GM18519 (cell line): ENCODE results near the gene SNRNP48.

ENCODE experiments used
- ATAC-seq: cut with Tn5 transposase; IDR thresholded peaks from one replicate; pipeline ENCODE4 v1.9.1; 2021; ENCODE audit warnings: mild to moderate bottlenecking, moderate library complexity; ENCODE audit not compliant: unreplicated experiment, low FRiP score

SNRNP48 gene

GRCh38 chr6:7558781-7559180 is 31.2 kb upstream of the SNRNP48 start:
- no peak for ATAC-seq

GRCh38 chr6:7559196-7559595 is 30.8 kb upstream of the SNRNP48 start:
- no peak for ATAC-seq

GRCh38 chr6:7559651-7560385 is 30.2 kb upstream of the SNRNP48 start:
- ATAC-seq = no peak

- no peak for ATAC-seq
These were observed 28.6 kb upstream of the SNRNP48 start for GRCh38 chr6:7561153-7561964.

GRCh38 chr6:7562769-7563168 is 27.2 kb upstream of the SNRNP48 start:
- ATAC-seq = no peak

- no peak for ATAC-seq
These were observed 23.9 kb upstream of the SNRNP48 start for GRCh38 chr6:7566107-7566506.

- ATAC-seq = no peak
These were observed 23.3 kb upstream of the SNRNP48 start for GRCh38 chr6:7566617-7567173.

GRCh38 chr6:7568021-7568420 is 22.0 kb upstream of the SNRNP48 start:
- no peak for ATAC-seq

- ATAC-seq = no peak
These were observed 20.9 kb upstream of the SNRNP48 start for GRCh38 chr6:7569082-7569481.

GRCh38 chr6:7572213-7572943 is 17.6 kb upstream of the SNRNP48 start:
- ATAC-seq = no peak

- no peak for ATAC-seq
These were observed 15.5 kb upstream of the SNRNP48 start for GRCh38 chr6:7574500-7574899.

GRCh38 chr6:7578516-7578915 is 11.5 kb upstream of the SNRNP48 start:
- no peak for ATAC-seq

GRCh38 chr6:7578931-7579330 is 11.1 kb upstream of the SNRNP48 start:
- no peak for ATAC-seq

- no peak for ATAC-seq
These were observed 10.1 kb upstream of the SNRNP48 start for GRCh38 chr6:7579851-7580250.

GRCh38 chr6:7580537-7580926 is 9.5 kb upstream of the SNRNP48 start:
- no peak for ATAC-seq

GRCh38 chr6:7580927-7581618 is 8.9 kb upstream of the SNRNP48 start:
- no peak for ATAC-seq

- no peak for ATAC-seq
These were observed 4.6 kb upstream of the SNRNP48 start for GRCh38 chr6:7585287-7585930.

GRCh38 chr6:7587631-7588100 is 2.3 kb upstream of the SNRNP48 start:
- no peak for ATAC-seq

- no peak for ATAC-seq
These were observed 1.5 kb upstream of the SNRNP48 start for GRCh38 chr6:7588506-7588905.

GRCh38 chr6:7589221-7589620 is 777 bp upstream of the SNRNP48 start:
- no peak for ATAC-seq
